Activated naive CD8-positive, alpha-beta T cell treated with anti-CD3 and anti-CD28 coated beads for 36 hours (primary cell): ENCODE results near the gene CBX8. TPM values are rescaled to one million over a fixed set of nuclear protein-coding genes. Genes with fewer than 3 reads are reported as not detected.

Experiments
- DNase-seq: peaks from one replicate; pipeline ENCODE4 v3.0.0; 2021
- H3K27ac Mint-ChIP-seq: one replicate; pipeline ENCODE4 v1.8.0; 2022; ENCODE audit warnings: mild to moderate bottlenecking, moderate library complexity, mixed read lengths
- H3K27me3 Mint-ChIP-seq: one replicate; pipeline ENCODE4 v1.8.0; 2022; ENCODE audit warnings: mild to moderate bottlenecking, mixed read lengths
- H3K36me3 Mint-ChIP-seq: one replicate; pipeline ENCODE4 v1.8.0; 2021; ENCODE audit warnings: mild to moderate bottlenecking, mixed read lengths
- H3K4me1 Mint-ChIP-seq: one replicate; pipeline ENCODE4 v1.8.0; 2021; ENCODE audit warnings: mixed read lengths
- H3K4me3 Mint-ChIP-seq: one replicate; pipeline ENCODE4 v1.8.0; 2022; ENCODE audit warnings: mild to moderate bottlenecking, moderate library complexity, mixed read lengths
- H3K9me3 Mint-ChIP-seq: one replicate; pipeline ENCODE4 v1.8.0; 2022; ENCODE audit warnings: mixed read lengths
- total RNA-seq, 2 experiments: library from RNA; stranded (reverse); gene quantifications; one replicate each; pipeline ENCODE4 v1.2.3, GENCODE V29; 2021

Gene CBX8
- total RNA-seq, 2 experiments from 2014 or later = 3.5 to 4.1 TPM

DNA sequence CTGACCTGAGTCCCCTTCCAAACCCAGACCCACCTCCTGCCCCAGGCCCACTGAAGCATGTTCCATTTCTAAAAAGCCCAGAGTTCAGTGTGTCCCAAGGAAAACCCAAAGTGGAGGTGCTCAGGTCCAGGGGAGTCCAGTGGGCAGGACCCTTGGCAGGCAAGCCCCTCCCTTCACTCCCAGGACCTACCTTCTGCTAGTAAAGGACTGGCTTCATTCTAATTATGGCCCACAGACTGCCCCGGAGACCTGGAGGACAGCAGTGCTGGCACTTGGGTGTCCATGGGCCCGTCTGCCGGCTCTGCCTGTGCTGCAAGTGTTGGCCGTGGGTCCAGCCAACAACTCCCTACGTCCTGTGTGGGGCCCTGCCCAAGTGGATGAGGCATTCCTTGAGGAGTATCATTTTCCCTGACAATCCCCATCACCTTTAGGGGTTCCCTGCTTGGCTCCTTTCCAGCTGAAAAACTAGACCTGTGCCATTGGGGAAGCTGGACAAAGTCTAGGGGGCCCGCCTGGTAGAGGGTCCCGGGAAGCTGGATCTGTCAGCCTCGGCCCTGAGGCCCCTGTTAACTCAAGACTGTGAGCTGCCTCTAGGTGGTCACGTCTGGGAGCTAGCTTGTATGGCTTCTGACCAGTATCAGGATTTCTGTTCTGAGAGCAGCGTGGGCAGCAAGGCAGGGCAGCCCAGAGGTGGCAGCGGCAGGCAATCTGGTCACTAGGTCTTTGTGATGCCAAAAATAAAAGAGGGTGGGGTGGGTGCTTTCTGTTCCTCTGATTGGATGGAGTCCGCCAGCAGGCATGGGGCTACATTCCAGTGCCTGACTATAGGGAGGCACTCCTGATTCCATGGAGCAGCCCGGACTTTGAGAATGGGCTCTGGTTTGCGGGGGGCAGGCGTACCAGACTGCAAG is 10.7 kb downstream of the CBX8 start:
- no peaks in the 10 kb centered on the region for H3K36me3 Mint-ChIP-seq
- H3K4me1 Mint-ChIP-seq = peaks cover 10% of the 10 kb centered on the region
- H3K27me3 Mint-ChIP-seq = peaks cover 71% of the 10 kb centered on the region
- no peak overlapping the region for H3K27ac Mint-ChIP-seq
- H3K9me3 Mint-ChIP-seq = no peaks in the 10 kb centered on the region
- no peak overlapping the region for H3K4me3 Mint-ChIP-seq
- no peak for DNase-seq

GRCh38 chr17:79785017-79785899 is 11.6 kb downstream of the CBX8 start:
- Mint-ChIP-seq H3K4me3 (no peak overlapping the region), H3K27ac (no peak overlapping the region), H3K36me3 (no peaks in the 10 kb centered on the region), H3K9me3 (no peaks in the 10 kb centered on the region), H3K27me3 (peaks cover 71% of the 10 kb centered on the region), H3K4me1 (peaks cover 13% of the 10 kb centered on the region)
- DNase-seq = no peak

DNA sequence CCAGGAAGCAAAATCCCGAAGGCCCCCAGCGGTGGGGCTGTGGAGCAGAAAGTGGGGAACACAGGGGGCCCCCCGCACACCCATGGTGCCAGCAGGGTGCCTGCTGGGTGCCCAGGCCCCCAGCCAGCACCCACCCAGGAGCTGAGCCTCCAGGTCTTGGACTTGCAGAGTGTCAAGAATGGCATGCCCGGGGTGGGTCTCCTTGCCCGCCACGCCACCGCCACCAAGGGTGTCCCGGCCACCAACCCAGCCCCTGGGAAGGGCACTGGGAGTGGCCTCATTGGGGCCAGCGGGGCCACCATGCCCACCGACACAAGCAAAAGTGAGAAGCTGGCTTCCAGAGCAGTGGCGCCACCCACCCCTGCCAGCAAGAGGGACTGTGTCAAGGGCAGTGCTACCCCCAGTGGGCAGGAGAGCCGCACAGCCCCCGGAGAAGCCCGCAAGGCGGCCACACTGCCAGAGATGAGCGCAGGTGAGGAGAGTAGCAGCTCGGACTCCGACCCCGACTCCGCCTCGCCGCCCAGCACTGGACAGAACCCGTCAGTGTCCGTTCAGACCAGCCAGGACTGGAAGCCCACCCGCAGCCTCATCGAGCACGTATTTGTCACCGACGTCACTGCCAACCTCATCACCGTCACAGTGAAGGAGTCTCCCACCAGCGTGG is 12.4 kb downstream of the CBX8 start:
- peaks cover 16% of the 10 kb centered on the region for H3K4me1 Mint-ChIP-seq
- no peak for DNase-seq
- H3K4me3 Mint-ChIP-seq = no peak overlapping the region
- no peaks in the 10 kb centered on the region for H3K36me3 Mint-ChIP-seq
- no peak overlapping the region for H3K27ac Mint-ChIP-seq
- H3K9me3 Mint-ChIP-seq = no peaks in the 10 kb centered on the region
- H3K27me3 Mint-ChIP-seq = peaks cover 75% of the 10 kb centered on the region

DNA sequence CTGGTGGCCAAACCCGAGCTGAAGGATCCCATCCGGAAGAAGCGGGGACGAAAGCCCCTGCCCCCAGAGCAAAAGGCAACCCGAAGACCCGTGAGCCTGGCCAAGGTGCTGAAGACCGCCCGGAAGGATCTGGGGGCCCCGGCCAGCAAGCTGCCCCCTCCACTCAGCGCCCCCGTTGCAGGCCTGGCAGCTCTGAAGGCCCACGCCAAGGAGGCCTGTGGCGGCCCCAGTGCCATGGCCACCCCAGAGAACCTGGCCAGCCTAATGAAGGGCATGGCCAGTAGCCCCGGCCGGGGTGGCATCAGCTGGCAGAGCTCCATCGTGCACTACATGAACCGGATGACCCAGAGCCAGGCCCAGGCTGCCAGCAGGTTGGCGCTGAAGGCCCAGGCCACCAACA is 13.0 kb downstream of the CBX8 start:
- no peak for DNase-seq
- Mint-ChIP-seq H3K36me3 (no peaks in the 10 kb centered on the region), H3K27ac (no peak overlapping the region), H3K4me1 (peaks cover 18% of the 10 kb centered on the region), H3K9me3 (no peaks in the 10 kb centered on the region), H3K4me3 (no peak overlapping the region), H3K27me3 (peaks cover 75% of the 10 kb centered on the region)

DNA sequence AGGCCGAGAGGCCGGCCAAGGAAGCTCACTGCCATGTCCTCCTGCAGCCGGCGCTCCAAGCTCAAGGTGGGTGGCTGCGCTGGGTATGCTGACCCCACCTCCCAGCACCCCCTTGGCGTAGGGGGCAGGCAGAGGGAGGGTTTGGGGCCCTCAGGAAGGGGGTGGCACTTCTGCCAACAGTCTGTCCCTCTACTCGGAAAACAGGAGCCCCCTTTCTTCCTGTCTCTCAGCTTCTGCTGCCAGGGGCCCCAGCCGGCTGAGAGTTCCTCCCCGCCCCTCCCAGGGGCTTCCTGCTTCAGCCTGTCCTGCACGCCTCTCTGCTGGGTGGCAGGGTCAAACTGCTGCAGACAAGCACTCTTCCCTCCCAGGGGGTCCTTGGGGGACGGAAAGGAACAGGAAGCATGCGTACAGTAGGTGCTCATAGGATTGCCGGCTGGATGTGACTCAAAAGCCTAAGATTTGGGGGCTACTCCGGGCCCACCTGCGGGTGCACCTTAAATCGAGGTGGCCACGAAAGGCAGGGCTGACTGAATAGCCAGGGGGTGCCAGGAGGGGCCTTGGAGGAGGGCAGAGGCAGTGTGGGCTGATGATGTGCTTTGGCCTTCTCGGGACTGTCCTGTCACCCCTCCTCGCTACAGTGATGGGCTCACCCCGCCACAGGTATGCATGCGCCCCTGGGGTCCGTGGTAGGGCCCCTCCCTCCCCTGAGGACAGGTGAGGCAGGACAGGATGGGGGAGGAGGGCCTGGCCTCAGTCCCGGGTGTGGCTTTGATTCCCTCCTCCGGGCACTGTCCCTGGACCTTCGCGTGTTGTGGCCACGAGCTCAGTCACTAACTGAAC is 14.9 kb downstream of the CBX8 start:
- peaks cover 67% of the 10 kb centered on the region for H3K27me3 Mint-ChIP-seq
- no peaks in the 10 kb centered on the region for H3K9me3 Mint-ChIP-seq
- H3K4me1 Mint-ChIP-seq = peaks cover 24% of the 10 kb centered on the region
- H3K27ac Mint-ChIP-seq = no peak overlapping the region
- H3K36me3 Mint-ChIP-seq = no peaks in the 10 kb centered on the region
- no peak overlapping the region for H3K4me3 Mint-ChIP-seq
- DNase-seq = no peak

GRCh38 chr17:79781012-79781650 is 15.7 kb downstream of the CBX8 start:
- peaks cover 24% of the 10 kb centered on the region for H3K4me1 Mint-ChIP-seq
- peaks cover 68% of the 10 kb centered on the region for H3K27me3 Mint-ChIP-seq
- no peaks in the 10 kb centered on the region for H3K36me3 Mint-ChIP-seq
- no peak overlapping the region for H3K4me3 Mint-ChIP-seq
- H3K9me3 Mint-ChIP-seq = no peaks in the 10 kb centered on the region
- no peak overlapping the region for H3K27ac Mint-ChIP-seq
- DNase-seq = no peak

- no peak for DNase-seq
- Mint-ChIP-seq H3K36me3 (no peaks in the 10 kb centered on the region), H3K4me3 (no peak overlapping the region), H3K27me3 (peaks cover 74% of the 10 kb centered on the region), H3K4me1 (peaks cover 24% of the 10 kb centered on the region), H3K9me3 (no peaks in the 10 kb centered on the region), H3K27ac (no peak overlapping the region)
Measured at GRCh38 chr17:79779661-79780365, 17.1 kb downstream of the CBX8 start.

DNA sequence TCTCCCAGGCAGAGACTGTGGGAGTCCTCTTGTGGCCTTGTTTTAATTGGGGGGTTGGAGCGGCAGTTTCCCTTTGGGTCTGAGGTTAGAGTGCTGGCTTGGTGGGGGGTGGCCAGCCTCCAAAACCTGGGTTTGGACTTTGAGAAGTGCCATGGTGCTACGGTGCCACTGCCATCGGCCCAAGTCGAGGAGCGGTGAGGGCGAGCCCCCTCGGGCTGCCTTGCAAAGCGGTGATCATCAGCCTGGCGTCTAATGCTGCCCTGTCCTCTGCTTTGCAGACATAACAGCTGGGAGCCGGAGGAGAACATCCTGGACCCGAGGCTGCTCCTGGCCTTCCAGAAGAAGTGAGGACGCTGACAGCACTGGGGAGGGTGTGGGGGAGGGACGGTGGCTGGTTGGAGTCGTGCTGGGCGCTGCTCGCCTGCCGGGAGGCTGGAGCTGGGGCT is 17.8 kb downstream of the CBX8 start:
- H3K36me3 Mint-ChIP-seq = no peaks in the 10 kb centered on the region
- peak overlapping the region; percentile 87 for H3K4me3 Mint-ChIP-seq
- H3K4me1 Mint-ChIP-seq = peaks cover 24% of the 10 kb centered on the region
- no peak for DNase-seq
- H3K27me3 Mint-ChIP-seq = peaks cover 81% of the 10 kb centered on the region
- H3K9me3 Mint-ChIP-seq = no peaks in the 10 kb centered on the region
- H3K27ac Mint-ChIP-seq = peak overlapping the region; percentile 65

DNA sequence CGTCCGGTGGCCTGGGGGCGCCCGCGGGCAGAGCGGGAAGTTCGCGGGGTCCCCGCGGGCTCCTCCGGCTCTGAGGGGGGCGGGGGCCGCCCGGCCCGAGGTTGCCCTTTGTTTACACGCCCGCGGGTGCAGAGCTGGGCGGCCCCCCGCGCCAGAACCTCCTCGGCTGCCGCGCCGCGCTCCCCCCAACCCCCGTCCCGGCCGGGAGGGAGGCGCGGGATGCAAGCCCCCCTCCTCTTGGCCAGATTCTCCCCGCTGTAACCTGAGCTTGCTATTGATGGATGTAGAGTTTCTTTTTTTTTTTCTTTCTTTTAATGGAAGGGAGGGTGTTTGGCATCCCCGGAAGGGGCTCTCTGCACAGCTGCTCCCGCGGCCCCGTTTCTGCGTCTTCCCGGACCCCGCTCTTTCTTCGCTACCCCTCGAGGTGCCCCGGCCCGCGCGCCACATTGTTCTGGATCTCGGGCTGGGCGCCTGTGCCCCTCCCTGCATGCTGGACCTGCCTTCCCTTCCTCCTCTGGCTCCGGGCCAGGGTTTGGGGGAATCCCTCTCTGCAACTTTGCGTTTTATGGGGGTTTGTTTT is 18.3 kb downstream of the CBX8 start:
- H3K4me1 Mint-ChIP-seq = peaks cover 24% of the 10 kb centered on the region
- no peak for DNase-seq

GRCh38 chr17:79777894-79778503 is 18.9 kb downstream of the CBX8 start, which contains the start of gene CBX2:
TSS of gene CBX2 (plus strand) at chr17:79778148. CDS start at chr17:79778236, 88 bp downstream.
- peaks cover 86% of the 10 kb centered on the region for H3K27me3 Mint-ChIP-seq

More for the DNA sequence above, 18.3 kb downstream of the CBX8 start:
- H3K27me3 Mint-ChIP-seq = peaks cover 84% of the 10 kb centered on the region
- peak overlapping the region; percentile 87 for H3K4me3 Mint-ChIP-seq
- H3K36me3 Mint-ChIP-seq = no peaks in the 10 kb centered on the region
- peak overlapping the region; percentile 65 for H3K27ac Mint-ChIP-seq
- no peaks in the 10 kb centered on the region for H3K9me3 Mint-ChIP-seq

GRCh38 chr17:79777120-79777893 is 19.6 kb downstream of the CBX8 start:
- Mint-ChIP-seq H3K36me3 (no peaks in the 10 kb centered on the region), H3K4me1 (peaks cover 24% of the 10 kb centered on the region), H3K27me3 (peaks cover 83% of the 10 kb centered on the region), H3K27ac (no peak overlapping the region), H3K9me3 (no peaks in the 10 kb centered on the region), H3K4me3 (peak overlapping the region; percentile 67)
- peak; percentile 50 for DNase-seq

More at GRCh38 chr17:79777894-79778503, 18.9 kb downstream of the CBX8 start, which contains the start of gene CBX2:
- Mint-ChIP-seq H3K27ac (peak within 1 kb of the TSS; percentile 65), H3K36me3 (no peaks in the 10 kb centered on the region), H3K9me3 (no peaks in the 10 kb centered on the region), H3K4me1 (peaks cover 24% of the 10 kb centered on the region), H3K4me3 (peak within 1 kb of the TSS; percentile 87)
- peak; percentile 90 for DNase-seq
